SU-DHL-6 (cell line): ENCODE results near the gene RNF5.

Experiments
- CTCF ChIP-seq: fragments of 200-600 bp; sonication (generic); IDR thresholded peaks from one replicate; pipeline ENCODE4 v1.5.1; 2017; ENCODE audit warnings: antibody characterized with exemption, mild to moderate bottlenecking, low read length, moderate library complexity; ENCODE audit not compliant: insufficient read depth, poor library complexity, severe bottlenecking
- EZH2phosphoT487 ChIP-seq: fragments of 200-600 bp; sonication (generic), shearing (Covaris generic); conservative IDR thresholded peaks from 2 replicates; pipeline ENCODE4 v1.6.1; 2018; ENCODE audit warnings: mild to moderate bottlenecking, antibody characterized with exemption, low read length, moderate library complexity, mixed read lengths

GRCh38 chr6:32164295-32164694 lies 13.9 kb upstream of the RNF5 start, which contains the start of gene EGFL8:
- no peak for TF ChIP-seq CTCF
- TF ChIP-seq EZH2phosphoT487: no peak
